Heart right ventricle (tissue), 16 donors: ENCODE data around the gene BUB1B. TPM values are rescaled to one million over a fixed set of nuclear protein-coding genes. Genes with fewer than 3 reads are reported as not detected.

Experiments used
- ATAC-seq, 8 donors: fragments of 200-7000 bp; cut with Tn5 transposase; one replicate each; pipeline ENCODE4 v1.9.1; 2020; ENCODE audit warnings: mild to moderate bottlenecking in 8 of 8, moderate library complexity in 8 of 8, moderate number of reproducible peaks in 1 of 8
- DNase-seq, 2 donors: peaks; one replicate each; pipeline ENCODE4 v3.0.0-alpha.2; 2020
- H3K27ac ChIP-seq, 10 donors: fragments of 200-600 bp; sonication (generic) in 2 of 10; one replicate each; pipeline versions ENCODE4 v1.5.0 to v1.8.0; 2020 to 2022; ENCODE audit warnings: mild to moderate bottlenecking in 3 of 10
- H3K27me3 ChIP-seq, 7 donors: fragments of 200-600 bp; one replicate each; pipeline ENCODE4 v1.8.0; 2021 to 2022; ENCODE audit warnings: mild to moderate bottlenecking in 2 of 7
- H3K36me3 ChIP-seq, 9 donors: fragments of 200-600 bp; sonication (generic) in 1 of 9; one replicate each; pipeline versions ENCODE4 v1.5.0 to v1.8.0; 2020 to 2022; ENCODE audit warnings: mild to moderate bottlenecking in 2 of 9
- H3K4me1 ChIP-seq, 9 donors: fragments of 200-600 bp; sonication (generic) in 1 of 9; one replicate each; pipeline versions ENCODE4 v1.5.0 to v1.8.0; 2020 to 2022; ENCODE audit warnings: mild to moderate bottlenecking in 4 of 9
- H3K4me3 ChIP-seq, 10 donors: fragments of 200-600 bp; sonication (generic) in 2 of 10; one replicate each; pipeline versions ENCODE4 v1.5.0 to v1.8.0; 2020 to 2022; ENCODE audit warnings: mild to moderate bottlenecking in 7 of 10, moderate library complexity in 2 of 10
- H3K9me3 ChIP-seq, 11 donors: fragments of 200-600 bp in 10 of 11; sonication (generic) in 2 of 11; one replicate each; pipeline versions ENCODE4 v1.5.0 to v1.8.0; 2013 to 2022; ENCODE audit warnings: mild to moderate bottlenecking in 2 of 11, control low read depth in 1 of 11, moderate library complexity in 1 of 11
- CTCF ChIP-seq, 9 donors: fragments of 200-600 bp; sonication (generic) in 2 of 9; IDR thresholded peaks; one replicate each; pipeline versions ENCODE4 v1.5.0 to v1.8.0; 2021 to 2022; ENCODE audit warnings: antibody characterized with exemption in 9 of 9, mild to moderate bottlenecking in 5 of 9, moderate library complexity in 1 of 9
- WGBS, 2 donors: extraction: QIAGEN DNeasy Blood & Tissue Kit; methylation state at CpG; one replicate each; pipeline ENCODE4 v1.1.7; 2013; ENCODE audit warnings: inconsistent platforms in 1 of 2; 5-methylcytosine and 5-hydroxymethylcytosine counted together
- intact Hi-C, 10 donors: fragments of 100-400 bp; cut with DNase I; formaldehyde crosslinking; loops; one replicate each; pipeline versions ENCODE4 v1.11.1 to v1.14.2; 2022
- polyA plus RNA-seq, 2 donors: library from polyadenylated mRNA; stranded (reverse); fragments of 200-250 nt; gene quantifications; one replicate each; pipeline ENCODE4 v1.2.3, GENCODE V29; 2013
- total RNA-seq, 10 donors: library from RNA; stranded (reverse); fragmentation: NEBNext Ultra II Directional in 3 of 10; extraction: Animal tissue kit (Norgen Biotek cat#: 25700) in 3 of 10; gene quantifications; one replicate each; pipeline versions ENCODE4 v1.2.1 to v1.2.4, GENCODE V29; 2021 to 2023
- donor health status: Arrhythmogenic right ventricular cardiomyopathy.
- donor health status: ischemic (EF 13 %, LVEDD 7.1; RV severe dilation, severe dysfunction).
- donor health status: healthy with polysubstance abuse.
- donor health status: DM: no; HTN: yes; CAD: no.
- donor health status: DM: no; HTN: no; CAD: no.
- donor health status: ischemic (EF 25% LVEDD 6.9; RV normal size, moderate dysfunction).
- donor health status: ischemic (EF 25% LVEDD 5.7; RV mildly dilated, moderate dysfunction).
- donor health status: healthy.
- donor health status: DM: yes; HTN: yes; CAD: no.
- donor health status: Ischemic cardiomyopathy.
- donor health status: ischemic (EF 35%, LVEDD 5.7; RV mildly dilated, moderate dysfunction).
- donor health status: nonischemic (EF 11% LVEDD 7.7; RV severe dilation, severe dysfunction).
- donor health status: DM: yes; HTN: yes; CAD: no.
- donor health status: PGD.
- donor health status: ischemic (EF 29% LVEDD 5.4; RV normal size, mild dysfunction).
- donor health status: nonischemic (EF 23%, LVEDD 6.1; RV moderate dilation, normal function).

BUB1B gene
- total and polyA plus RNA-seq, 12 donors: 0.17 to 5.1 (median 1.0) TPM

GRCh38 chr15:40241269-40242212 lies 80.7 kb downstream of the BUB1B start:
- H3K27ac ChIP-seq: no peak overlapping the region
- DNase-seq (no peak), ATAC-seq (no peak)
- H3K36me3 ChIP-seq: no peaks in the 10 kb centered on the region
- no peak overlapping the region for H3K4me3 ChIP-seq
- WGBS, 2 donors: 83 to 89% methylated on average over 14 of the region's 14 CpGs
- intact Hi-C loops: no loop called here
- TF ChIP-seq CTCF (IDR thresholded peaks at IDR 0.05): no peak
- H3K9me3 ChIP-seq: no peaks in the 10 kb centered on the region
- peaks cover 0 to 24% (median 13%) of the 10 kb centered on the region in 7 donors for H3K27me3 ChIP-seq
- peaks cover 0 to 12% (median 0%) of the 10 kb centered on the region in 9 donors for H3K4me1 ChIP-seq

- no peak overlapping the region for H3K27ac ChIP-seq
- ATAC-seq (no peak), DNase-seq (no peak)
- intact Hi-C loops: no loop called here
- H3K9me3 ChIP-seq: no peaks in the 10 kb centered on the region
- H3K27me3 ChIP-seq: peaks cover 0 to 24% (median 13%) of the 10 kb centered on the region in 7 donors
- no peak overlapping the region for H3K4me3 ChIP-seq
- no peak for TF ChIP-seq CTCF (IDR thresholded peaks at IDR 0.05)
- WGBS, 2 donors: 95% methylated on average over 10 of the region's 10 CpGs
- peaks cover 0 to 12% (median 0%) of the 10 kb centered on the region in 9 donors for H3K4me1 ChIP-seq
- H3K36me3 ChIP-seq: no peaks in the 10 kb centered on the region
Measured at GRCh38 chr15:40242213-40242599, 81.3 kb downstream of the BUB1B start.

GRCh38 chr15:40242601-40243000 lies 81.7 kb downstream of the BUB1B start:
- 92 to 93% methylated on average over 5 of the region's 5 CpGs for WGBS, 2 donors
- no peak for TF ChIP-seq CTCF (IDR thresholded peaks at IDR 0.05)

DNA sequence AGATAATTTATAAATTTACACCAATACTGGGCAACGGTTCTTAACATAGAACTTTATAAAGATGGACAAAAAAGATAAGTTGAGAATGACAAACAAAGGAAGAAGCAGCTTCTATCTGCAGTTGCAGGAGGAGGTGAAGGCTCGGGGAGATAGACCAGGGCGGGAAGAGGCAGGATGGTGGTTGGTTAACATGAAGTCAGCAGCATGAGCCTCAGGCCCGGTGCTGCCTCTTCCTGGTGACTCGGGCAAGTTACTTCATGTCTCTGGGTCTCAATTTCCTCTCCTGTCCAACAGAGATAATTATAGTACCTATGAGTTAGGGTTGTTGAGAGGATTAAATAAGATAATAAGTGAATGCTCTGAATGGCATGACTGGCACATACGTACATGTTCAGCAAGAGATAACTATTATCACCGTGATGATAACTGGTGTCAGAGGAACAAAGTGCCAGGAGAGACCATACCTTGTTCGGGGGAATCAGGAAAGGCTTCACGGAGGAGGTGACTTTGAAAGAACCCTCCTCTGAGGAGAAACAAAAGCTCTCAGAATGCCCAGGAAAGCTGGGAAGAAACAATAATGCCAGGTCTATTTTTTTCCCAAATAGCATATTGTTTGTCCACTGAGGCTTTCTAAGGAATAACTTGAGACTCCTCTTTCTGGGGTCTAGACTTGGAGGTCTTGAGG lies 82.4 kb downstream of the BUB1B start:
- H3K27ac ChIP-seq: no peak overlapping the region
- intact Hi-C loops: no loop called here
- peaks cover 0 to 18% (median 13%) of the 10 kb centered on the region in 7 donors for H3K27me3 ChIP-seq
- no peak for TF ChIP-seq CTCF (IDR thresholded peaks at IDR 0.05)
- ATAC-seq (no peak), DNase-seq (no peak)
- H3K4me1 ChIP-seq: peaks cover 0 to 12% (median 0%) of the 10 kb centered on the region in 9 donors
- no peaks in the 10 kb centered on the region for H3K36me3 ChIP-seq
- no peaks in the 10 kb centered on the region for H3K9me3 ChIP-seq
- H3K4me3 ChIP-seq: no peak overlapping the region
- 73 to 78% methylated on average over 9 of the region's 9 CpGs for WGBS, 2 donors

More at GRCh38 chr15:40242601-40243000, 81.7 kb downstream of the BUB1B start:
- Histone ChIP-seq H3K4me1 (peaks cover 0 to 12% (median 0%) of the 10 kb centered on the region in 9 donors), H3K4me3 (no peak overlapping the region), H3K27ac (no peak overlapping the region), H3K9me3 (no peaks in the 10 kb centered on the region), H3K36me3 (no peaks in the 10 kb centered on the region), H3K27me3 (peaks cover 0 to 23% (median 13%) of the 10 kb centered on the region in 7 donors)
- intact Hi-C loops: no loop called here
- ATAC-seq: no peak
- no peak for DNase-seq
